Cardiac muscle cell (in vitro differentiated cells and primary cell): ENCODE data around the gene MRC2. TPM values are rescaled to one million over a fixed set of nuclear protein-coding genes. Genes with fewer than 3 reads are reported as not detected.

ENCODE experiments used
- DNase-seq, 2 donors: peaks; one replicate each; pipeline versions ENCODE4 v3.0.0 to v3.0.0-alpha.2; 2010 to 2017; ENCODE audit warnings: low read depth in 1 of 2, low spot score in 1 of 2
- H3K27ac ChIP-seq: fragments of 200-600 bp; sonication (generic); 2 replicates; pipeline ENCODE4 v1.5.1; 2016
- H3K27me3 ChIP-seq: fragments of 200-600 bp; sonication (generic); 2 replicates; pipeline ENCODE4 v1.6.0; 2016; ENCODE audit warnings: control low read depth
- H3K36me3 ChIP-seq: fragments of 200-600 bp; sonication (generic); 2 replicates; pipeline ENCODE4 v1.5.1; 2016; ENCODE audit warnings: control low read depth
- H3K4me1 ChIP-seq: fragments of 200-600 bp; sonication (generic); 2 replicates; pipeline ENCODE4 v1.8.1; 2017; ENCODE audit warnings: low read depth, mild to moderate bottlenecking, mixed run types
- H3K4me3 ChIP-seq: fragments of 200-600 bp; sonication (generic); 2 replicates; pipeline ENCODE4 v1.5.1; 2016; ENCODE audit warnings: mild to moderate bottlenecking
- H3K9me3 ChIP-seq: fragments of 200-600 bp; sonication (generic); 2 replicates; pipeline ENCODE4 v1.5.1; 2017; ENCODE audit warnings: low read depth, mild to moderate bottlenecking, control low read depth
- CTCF ChIP-seq: IDR thresholded peaks from 2 replicates; pipeline ENCODE4 v1.5.1; 2012; ENCODE audit warnings: low read depth, mild to moderate bottlenecking, low read length
- polyA plus RNA-seq: library from polyadenylated mRNA; unstranded; fragments of >200 nt; fragmentation: Nextera tagmentation; extraction: Ambion mirVana; gene quantifications from 2 replicates; pipeline ENCODE4 v1.2.1, GENCODE V29; 2016
- total RNA-seq: library from RNA; depleted of rRNA; stranded (reverse); fragments of >200 nt; gene quantifications from 2 replicates; pipeline ENCODE4 v1.2.3, GENCODE V29; 2016

Gene MRC2
- total and polyA plus RNA-seq, 2 experiments from 2014 or later = 53.1 to 136 TPM

GRCh38 chr17:62650587-62650986 is 23.1 kb downstream of the MRC2 start:
- no peak overlapping the region for H3K27ac ChIP-seq
- TF ChIP-seq CTCF = no peak
- H3K4me3 ChIP-seq = no peak overlapping the region
- no peaks in the 10 kb centered on the region for H3K36me3 ChIP-seq
- H3K27me3 ChIP-seq = no peaks in the 10 kb centered on the region
- DNase-seq = no peak
- no peaks in the 10 kb centered on the region for H3K9me3 ChIP-seq
- peaks cover 27% of the 10 kb centered on the region for H3K4me1 ChIP-seq

- Histone ChIP-seq H3K9me3 (no peaks in the 10 kb centered on the region), H3K4me1 (peaks cover 27% of the 10 kb centered on the region), H3K36me3 (no peaks in the 10 kb centered on the region), H3K27me3 (no peaks in the 10 kb centered on the region), H3K4me3 (peak overlapping the region; percentile 25), H3K27ac (peak overlapping the region; percentile 79)
- DNase-seq = peak; percentile 35 to 75
- TF ChIP-seq CTCF = no peak
Measured at GRCh38 chr17:62652251-62653001, 25.0 kb downstream of the MRC2 start.

- Histone ChIP-seq H3K4me1 (peaks cover 27% of the 10 kb centered on the region), H3K27ac (peak overlapping the region; percentile 79), H3K9me3 (no peaks in the 10 kb centered on the region), H3K4me3 (peak overlapping the region; percentile 25), H3K36me3 (no peaks in the 10 kb centered on the region), H3K27me3 (no peaks in the 10 kb centered on the region)
- no peak for TF ChIP-seq CTCF
- peak; percentile 45 to 48 for DNase-seq
Measured at GRCh38 chr17:62653002-62653825, 25.7 kb downstream of the MRC2 start.

- H3K27ac ChIP-seq = peak overlapping the region; percentile 79
- H3K9me3 ChIP-seq = no peaks in the 10 kb centered on the region
- no peak overlapping the region for H3K4me3 ChIP-seq
- no peak for TF ChIP-seq CTCF
- H3K27me3 ChIP-seq = no peaks in the 10 kb centered on the region
- DNase-seq = peak; percentile 49 to 66
- peaks cover 27% of the 10 kb centered on the region for H3K4me1 ChIP-seq
- no peaks in the 10 kb centered on the region for H3K36me3 ChIP-seq
Measured at GRCh38 chr17:62653826-62654761, 26.6 kb downstream of the MRC2 start.

- no peaks in the 10 kb centered on the region for H3K9me3 ChIP-seq
- DNase-seq = no peak
- no peak overlapping the region for H3K4me3 ChIP-seq
- H3K36me3 ChIP-seq = no peaks in the 10 kb centered on the region
- H3K27me3 ChIP-seq = no peaks in the 10 kb centered on the region
- peaks cover 27% of the 10 kb centered on the region for H3K4me1 ChIP-seq
- no peak for TF ChIP-seq CTCF
- H3K27ac ChIP-seq = no peak overlapping the region
Measured at GRCh38 chr17:62655656-62656055, 28.2 kb downstream of the MRC2 start.
